ENCODE results near the gene CHCHD2. TPM values are rescaled to one million over a fixed set of nuclear protein-coding genes. Genes with fewer than 3 reads are reported as not detected.

The CHCHD2 gene
- total and polyA plus RNA-seq, 2 experiments from 2014 or later = 0.94 TPM; not detected in 1

GRCh38 chr7:56083150-56083785 lies 23.0 kb downstream of the CHCHD2 start:
- TF ChIP-seq JUNB (IDR thresholded peaks at IDR 0.05; ENCODE audit: unreplicated experiment) = no peak
- TF ChIP-seq ZNF114 (CRISPR knock-in tag; IDR thresholded peaks at IDR 0.05) = no peak
- TF ChIP-seq CREB1 (CRISPR knock-in tag; IDR thresholded peaks at IDR 0.05; ENCODE audit: low read depth) = no peak
- no peak for TF ChIP-seq ETS1 (IDR thresholded peaks at IDR 0.05)
- no peak for TF ChIP-seq STAT1 (IDR thresholded peaks at IDR 0.05; ENCODE audit: unreplicated experiment)
- no peak for TF ChIP-seq REST (IDR thresholded peaks at IDR 0.05; ENCODE audit: unreplicated experiment)
- TF ChIP-seq EZH2 (IDR thresholded peaks at IDR 0.05; ENCODE audit: low read depth, unreplicated experiment) = no peak
- TF ChIP-seq NANOG (IDR thresholded peaks at IDR 0.05; ENCODE audit: borderline replicate concordance) = no peak
- TF ChIP-seq POLR2AphosphoS5 (IDR thresholded peaks at IDR 0.05; ENCODE audit: low read depth) = no peak
- TF ChIP-seq ZNF331 (CRISPR knock-in tag; IDR thresholded peaks at IDR 0.05; ENCODE audit: low read depth) = no peak
- TF ChIP-seq CTCF (conservative IDR thresholded peaks at IDR 0.05; ENCODE audit: low read depth in 2 of 2) = no peak
- TF ChIP-seq, protein P1, sequence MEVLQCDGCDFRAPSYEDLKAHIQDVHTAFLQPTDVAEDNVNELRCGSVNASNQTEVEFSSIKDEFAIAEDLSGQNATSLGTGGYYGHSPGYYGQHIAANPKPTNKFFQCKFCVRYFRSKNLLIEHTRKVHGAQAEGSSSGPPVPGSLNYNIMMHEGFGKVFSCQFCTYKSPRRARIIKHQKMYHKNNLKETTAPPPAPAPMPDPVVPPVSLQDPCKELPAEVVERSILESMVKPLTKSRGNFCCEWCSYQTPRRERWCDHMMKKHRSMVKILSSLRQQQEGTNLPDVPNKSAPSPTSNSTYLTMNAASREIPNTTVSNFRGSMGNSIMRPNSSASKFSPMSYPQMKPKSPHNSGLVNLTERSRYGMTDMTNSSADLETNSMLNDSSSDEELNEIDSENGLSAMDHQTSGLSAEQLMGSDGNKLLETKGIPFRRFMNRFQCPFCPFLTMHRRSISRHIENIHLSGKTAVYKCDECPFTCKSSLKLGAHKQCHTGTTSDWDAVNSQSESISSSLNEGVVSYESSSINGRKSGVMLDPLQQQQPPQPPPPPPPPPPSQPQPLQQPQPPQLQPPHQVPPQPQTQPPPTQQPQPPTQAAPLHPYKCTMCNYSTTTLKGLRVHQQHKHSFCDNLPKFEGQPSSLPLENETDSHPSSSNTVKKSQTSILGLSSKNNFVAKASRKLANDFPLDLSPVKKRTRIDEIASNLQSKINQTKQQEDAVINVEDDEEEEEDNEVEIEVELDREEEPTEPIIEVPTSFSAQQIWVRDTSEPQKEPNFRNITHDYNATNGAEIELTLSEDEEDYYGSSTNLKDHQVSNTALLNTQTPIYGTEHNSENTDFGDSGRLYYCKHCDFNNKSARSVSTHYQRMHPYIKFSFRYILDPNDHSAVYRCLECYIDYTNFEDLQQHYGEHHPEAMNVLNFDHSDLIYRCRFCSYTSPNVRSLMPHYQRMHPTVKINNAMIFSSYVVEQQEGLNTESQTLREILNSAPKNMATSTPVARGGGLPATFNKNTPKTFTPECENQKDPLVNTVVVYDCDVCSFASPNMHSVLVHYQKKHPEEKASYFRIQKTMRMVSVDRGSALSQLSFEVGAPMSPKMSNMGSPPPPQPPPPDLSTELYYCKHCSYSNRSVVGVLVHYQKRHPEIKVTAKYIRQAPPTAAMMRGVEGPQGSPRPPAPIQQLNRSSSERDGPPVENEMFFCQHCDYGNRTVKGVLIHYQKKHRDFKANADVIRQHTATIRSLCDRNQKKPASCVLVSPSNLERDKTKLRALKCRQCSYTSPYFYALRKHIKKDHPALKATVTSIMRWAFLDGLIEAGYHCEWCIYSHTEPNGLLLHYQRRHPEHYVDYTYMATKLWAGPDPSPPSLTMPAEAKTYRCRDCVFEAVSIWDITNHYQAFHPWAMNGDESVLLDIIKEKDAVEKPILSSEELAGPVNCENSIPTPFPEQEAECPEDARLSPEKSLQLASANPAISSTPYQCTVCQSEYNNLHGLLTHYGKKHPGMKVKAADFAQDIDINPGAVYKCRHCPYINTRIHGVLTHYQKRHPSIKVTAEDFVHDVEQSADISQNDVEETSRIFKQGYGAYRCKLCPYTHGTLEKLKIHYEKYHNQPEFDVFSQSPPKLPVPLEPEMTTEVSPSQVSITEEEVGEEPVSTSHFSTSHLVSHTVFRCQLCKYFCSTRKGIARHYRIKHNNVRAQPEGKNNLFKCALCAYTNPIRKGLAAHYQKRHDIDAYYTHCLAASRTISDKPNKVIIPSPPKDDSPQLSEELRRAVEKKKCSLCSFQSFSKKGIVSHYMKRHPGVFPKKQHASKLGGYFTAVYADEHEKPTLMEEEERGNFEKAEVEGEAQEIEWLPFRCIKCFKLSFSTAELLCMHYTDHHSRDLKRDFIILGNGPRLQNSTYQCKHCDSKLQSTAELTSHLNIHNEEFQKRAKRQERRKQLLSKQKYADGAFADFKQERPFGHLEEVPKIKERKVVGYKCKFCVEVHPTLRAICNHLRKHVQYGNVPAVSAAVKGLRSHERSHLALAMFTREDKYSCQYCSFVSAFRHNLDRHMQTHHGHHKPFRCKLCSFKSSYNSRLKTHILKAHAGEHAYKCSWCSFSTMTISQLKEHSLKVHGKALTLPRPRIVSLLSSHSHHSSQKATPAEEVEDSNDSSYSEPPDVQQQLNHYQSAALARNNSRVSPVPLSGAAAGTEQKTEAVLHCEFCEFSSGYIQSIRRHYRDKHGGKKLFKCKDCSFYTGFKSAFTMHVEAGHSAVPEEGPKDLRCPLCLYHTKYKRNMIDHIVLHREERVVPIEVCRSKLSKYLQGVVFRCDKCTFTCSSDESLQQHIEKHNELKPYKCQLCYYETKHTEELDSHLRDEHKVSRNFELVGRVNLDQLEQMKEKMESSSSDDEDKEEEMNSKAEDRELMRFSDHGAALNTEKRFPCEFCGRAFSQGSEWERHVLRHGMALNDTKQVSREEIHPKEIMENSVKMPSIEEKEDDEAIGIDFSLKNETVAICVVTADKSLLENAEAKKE (CRISPR knock-in tag; IDR thresholded peaks at IDR 0.05) = no peak
- no peak for TF ChIP-seq EZH2phosphoT487 (IDR thresholded peaks at IDR 0.05; ENCODE audit: unreplicated experiment)
- no peaks in the 10 kb centered on the region for H3K27me3 ChIP-seq (ENCODE audit: insufficient read depth)
- H3F3A ChIP-seq (replicated peaks; ENCODE audit: low read depth) = no peaks in the 10 kb centered on the region
- ATAC-seq (no peak), DNase-seq (ENCODE audit: low spot score) (no peak)
- peaks cover 12% of the 10 kb centered on the region for H3K27me3 Mint-ChIP-seq (ENCODE audit: insufficient read depth, low read depth, poor library complexity)
- peaks cover 3% of the 10 kb centered on the region; the same call in 1 of the 3 replicates for H3K9me3 Mint-ChIP-seq
- peak overlapping the region; percentile 47; the same call in 1 of the 2 replicates for H3K27ac Mint-ChIP-seq
- no peak overlapping the region for H3K4me3 ChIP-seq
- H4K20me1 ChIP-seq (replicated peaks; ENCODE audit: insufficient read depth) = no peaks in the 10 kb centered on the region
- no peaks in the 10 kb centered on the region for H3K79me2 ChIP-seq (replicated peaks; ENCODE audit: insufficient read depth)
- no peaks in the 10 kb centered on the region; the same call in 1 of the 2 replicates for H3K36me3 ChIP-seq (ENCODE audit: insufficient read depth)
- no peaks in the 10 kb centered on the region for H3K9me2 ChIP-seq (ENCODE audit: insufficient read depth)
- no peak overlapping the region for H3K4me3 Mint-ChIP-seq
- no peaks in the 10 kb centered on the region for H3K4me1 Mint-ChIP-seq
- H2AFZ ChIP-seq = no peak overlapping the region
- no peak overlapping the region for H3K27ac ChIP-seq (ENCODE audit: low read depth)
- peaks cover 17% of the 10 kb centered on the region for H3K36me3 Mint-ChIP-seq (ENCODE audit: low read depth)
- no peaks in the 10 kb centered on the region for H3K4me1 ChIP-seq (ENCODE audit: insufficient read depth)
- no peak overlapping the region for H3K4me2 ChIP-seq
